ENCODE results near the gene KRT79. TPM values are rescaled to one million over a fixed set of nuclear protein-coding genes. Genes with fewer than 3 reads are reported as not detected.

KRT79 gene
- total and polyA plus RNA-seq, 12 donors, result 0.30 TPM; not detected in 11

- Histone ChIP-seq H3K9me3 (no peaks in the 10 kb centered on the region), H3K4me1 (no peaks in the 10 kb centered on the region), H3K36me3 (no peaks in the 10 kb centered on the region), H3K27ac (no peak overlapping the region), H3K4me3 (no peak overlapping the region), H3K27me3 (peaks cover 0 to 67% (median 19%) of the 10 kb centered on the region in 7 donors)
- no peak for TF ChIP-seq CTCF (IDR thresholded peaks at IDR 0.05)
- DNase-seq (no peak), ATAC-seq (no peak)
- WGBS, 2 donors, result 91 to 97% methylated on average over 4 of the region's 4 CpGs
- intact Hi-C loops (cut with DNase I), result no loop called here
Observed at GRCh38 chr12:52777566-52777965, 56.5 kb downstream of the KRT79 start.

DNA sequence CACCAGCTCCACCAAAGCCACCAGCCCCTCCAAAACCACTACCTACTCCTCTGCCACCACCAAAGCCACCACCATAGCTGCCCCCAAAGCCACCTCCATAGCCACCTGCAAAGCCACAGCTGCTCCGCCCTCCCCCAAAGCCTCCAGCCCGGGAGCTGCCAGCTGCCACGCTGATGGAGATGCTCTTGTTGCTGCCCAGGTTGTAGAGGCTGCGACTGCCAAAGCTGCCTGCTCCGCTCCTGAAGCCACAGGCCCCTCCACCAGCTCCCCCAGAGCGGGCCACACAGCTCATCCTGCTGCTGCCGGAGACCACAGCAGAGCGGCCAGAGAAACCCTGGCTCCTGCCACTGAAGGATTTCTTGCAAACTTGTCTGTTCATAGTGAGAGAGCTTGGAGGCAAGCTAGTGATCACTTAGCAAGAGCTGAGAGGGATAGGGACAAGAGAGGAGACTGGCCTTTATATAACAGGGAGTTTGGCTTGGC lies 57.2 kb downstream of the KRT79 start, which contains the start of gene KRT76:
Gene KRT76, minus strand, starts transcription at position 433 of the 483 bp plus-strand sequence. Its CDS starts 54 bp downstream, at position 379.
- ATAC-seq, result no peak
- H3K27me3 ChIP-seq, result peaks cover 0 to 69% (median 14%) of the 10 kb centered on the region in 7 donors
- no peaks in the 10 kb centered on the region for H3K4me1 ChIP-seq
- WGBS, 2 donors, result 89% methylated on average over 8 of the region's 8 CpGs
- H3K4me3 ChIP-seq, result no peak within 1 kb of the TSS
- no peak within 1 kb of the TSS for H3K27ac ChIP-seq
- intact Hi-C loops (cut with DNase I), result no loop called here
- no peak for DNase-seq
- no peaks in the 10 kb centered on the region for H3K36me3 ChIP-seq
- no peaks in the 10 kb centered on the region for H3K9me3 ChIP-seq
- no peak for TF ChIP-seq CTCF (IDR thresholded peaks at IDR 0.05)

DNA sequence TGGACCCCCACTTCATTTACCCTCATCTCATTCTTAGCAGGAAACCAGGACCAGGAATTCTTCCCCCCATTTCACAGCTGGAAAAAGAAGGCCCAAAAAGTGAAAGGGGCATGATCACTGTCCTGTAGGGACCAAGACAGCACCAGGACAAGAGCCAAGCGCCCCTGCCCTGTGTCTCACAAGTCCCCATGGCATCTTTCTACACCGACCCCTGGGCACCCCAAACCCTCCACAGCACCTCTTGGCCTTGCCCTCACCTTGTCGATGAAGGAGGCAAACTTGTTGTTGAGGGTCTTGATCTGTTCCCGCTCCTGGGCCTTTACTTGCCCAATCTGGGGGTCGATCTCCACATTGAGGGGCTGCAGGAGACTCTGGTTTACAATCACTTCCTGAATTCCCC lies 57.7 kb downstream of the KRT79 start:
- intact Hi-C loops (cut with DNase I), result no loop called here
- no peaks in the 10 kb centered on the region for H3K4me1 ChIP-seq
- H3K4me3 ChIP-seq, result no peak overlapping the region
- no peak for TF ChIP-seq CTCF (IDR thresholded peaks at IDR 0.05)
- H3K9me3 ChIP-seq, result no peaks in the 10 kb centered on the region
- 78 to 87% methylated on average over 5 of the region's 5 CpGs for WGBS, 2 donors
- H3K36me3 ChIP-seq, result no peaks in the 10 kb centered on the region
- DNase-seq, result no peak
- H3K27ac ChIP-seq, result no peak overlapping the region
- no peak for ATAC-seq
- peaks cover 0 to 67% (median 12%) of the 10 kb centered on the region in 7 donors for H3K27me3 ChIP-seq

DNA sequence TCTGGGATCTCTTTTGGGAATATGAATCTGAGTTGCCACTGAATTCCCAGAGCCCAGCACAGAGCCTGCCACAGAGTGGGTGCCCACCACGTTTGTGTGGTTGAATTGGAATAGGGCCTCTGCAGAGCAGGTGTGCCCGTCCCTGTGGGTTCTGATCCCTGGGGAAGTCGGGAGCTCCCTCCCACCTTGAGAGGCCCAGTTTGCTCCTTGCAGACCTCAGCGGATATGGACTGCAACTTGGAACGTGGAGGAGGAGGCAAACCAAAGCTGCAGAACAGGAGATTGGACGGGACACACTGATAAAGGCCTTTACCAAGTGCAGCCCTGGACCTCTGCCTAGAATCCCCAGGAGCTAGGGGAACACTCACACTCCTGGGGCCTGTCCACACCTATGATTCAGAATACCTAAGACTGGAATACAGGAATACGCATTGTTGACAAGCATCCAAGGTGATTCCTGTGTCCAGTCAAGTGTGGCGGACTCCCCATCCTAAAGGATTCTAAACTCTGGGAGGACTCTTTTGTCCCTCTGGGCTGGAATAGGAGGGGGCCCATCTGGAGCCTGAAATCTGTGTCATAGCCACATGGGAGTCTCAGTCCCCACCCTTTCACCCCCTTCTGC lies 59.4 kb downstream of the KRT79 start:
- Histone ChIP-seq H3K27me3 (peaks cover 0 to 60% (median 20%) of the 10 kb centered on the region in 7 donors), H3K4me3 (no peak overlapping the region), H3K27ac (no peak overlapping the region), H3K9me3 (no peaks in the 10 kb centered on the region), H3K4me1 (no peaks in the 10 kb centered on the region), H3K36me3 (no peaks in the 10 kb centered on the region)
- peak in 1 of 8 donors; percentile 45 for ATAC-seq
- 55 to 56% methylated on average over 8 of the region's 8 CpGs for WGBS, 2 donors
- no peak for DNase-seq
- intact Hi-C loops (cut with DNase I), result no loop called here
- no peak for TF ChIP-seq CTCF (IDR thresholded peaks at IDR 0.05)
